GM10266 (cell line): ENCODE results near the gene TK2.
"Not testable (repeated sequence)": the region's sequence is repeated elsewhere in the genome, so short reads cannot be mapped to it uniquely, and the experiment has no call there.

Experiments
- DNase-seq: peaks from one replicate; pipeline ENCODE4 v3.0.0; 2012; ENCODE audit errors: extremely low spot score
- CTCF ChIP-seq: IDR thresholded peaks from 2 replicates; pipeline ENCODE4 v1.5.1; 2012; ENCODE audit warnings: mild to moderate bottlenecking, low read depth; ENCODE audit not compliant: control insufficient read depth, insufficient read depth; ENCODE audit errors: missing control alignments

TK2 gene

GRCh38 chr16:66569827-66570405 is 20.0 kb upstream of the TK2 start:
- no peak for DNase-seq
- TF ChIP-seq CTCF = no peak

GRCh38 chr16:66569131-66569530 is 19.2 kb upstream of the TK2 start:
- no peak for TF ChIP-seq CTCF
- DNase-seq = no peak

GRCh38 chr16:66568355-66568754 is 18.4 kb upstream of the TK2 start:
- DNase-seq = no peak
- no peak for TF ChIP-seq CTCF

GRCh38 chr16:66567270-66567669 is 17.3 kb upstream of the TK2 start:
- not testable (repeated sequence) for DNase-seq

- DNase-seq = no peak
- no peak for TF ChIP-seq CTCF
Measured at GRCh38 chr16:66566051-66566901, 16.4 kb upstream of the TK2 start, which contains the start of gene CMTM1. Gene CMTM1, plus strand, starts transcription at chr16:66566439. Its CDS starts 75 bp downstream, at chr16:66566514.

- TF ChIP-seq CTCF = no peak
- no peak for DNase-seq
Measured at GRCh38 chr16:66563574-66564334, 13.8 kb upstream of the TK2 start.

GRCh38 chr16:66562986-66563385 is 13.1 kb upstream of the TK2 start:
- DNase-seq = no peak
- no peak for TF ChIP-seq CTCF
